Epithelial cell of proximal tubule (primary cell): ENCODE data around the gene TBC1D9B. TPM values are rescaled to one million over a fixed set of nuclear protein-coding genes. Genes with fewer than 3 reads are reported as not detected.

Experiments
- DNase-seq: peaks from one replicate; pipeline ENCODE4 v3.0.0-alpha.2; 2011; ENCODE audit warnings: low read depth
- H3K4me3 ChIP-seq: 2 replicates; pipeline ENCODE4 v1.5.1; 2011; ENCODE audit warnings: low read depth, mild to moderate bottlenecking, low read length
- CTCF ChIP-seq: conservative IDR thresholded peaks from 2 replicates; pipeline ENCODE4 v1.5.1; 2012; ENCODE audit warnings: low read depth, mild to moderate bottlenecking, low read length
- total RNA-seq: library from RNA; depleted of rRNA; stranded (reverse); fragments of >200 nt; gene quantifications from 2 replicates; pipeline ENCODE4 v1.2.3, GENCODE V29; 2015

Gene TBC1D9B
- total RNA-seq, 1 donor from 2014 or later: 69.0 TPM

GRCh38 chr5:179893076-179893957 is 14.4 kb downstream of the TBC1D9B start:
- TF ChIP-seq CTCF: no peak
- H3K4me3 ChIP-seq: no peak overlapping the region
- no peak for DNase-seq

GRCh38 chr5:179892255-179892654 is 15.4 kb downstream of the TBC1D9B start:
- H3K4me3 ChIP-seq: no peak overlapping the region
- no peak for DNase-seq
- TF ChIP-seq CTCF: no peak

- H3K4me3 ChIP-seq: no peak overlapping the region
- no peak for TF ChIP-seq CTCF
- DNase-seq: no peak
These were observed 16.7 kb downstream of the TBC1D9B start for GRCh38 chr5:179890751-179891682.

- DNase-seq: no peak
- TF ChIP-seq CTCF: no peak
- H3K4me3 ChIP-seq: no peak overlapping the region
These were observed 17.8 kb downstream of the TBC1D9B start for GRCh38 chr5:179889885-179890284.

GRCh38 chr5:179887802-179888201 is 19.9 kb downstream of the TBC1D9B start:
- no peak overlapping the region for H3K4me3 ChIP-seq
- TF ChIP-seq CTCF: no peak
- no peak for DNase-seq

GRCh38 chr5:179887095-179887494 is 20.6 kb downstream of the TBC1D9B start:
- TF ChIP-seq CTCF: no peak
- DNase-seq: no peak
- no peak overlapping the region for H3K4me3 ChIP-seq
